B cell (primary cell): Measurements from ENCODE around the gene MSGN1. TPM values are rescaled to one million over a fixed set of nuclear protein-coding genes. Genes with fewer than 3 reads are reported as not detected.
A peak's percentile ranks its signal among the peaks of the same experiment; 100 is the strongest.

Experiments
- ATAC-seq: fragments of 200-7000 bp; cut with Tn5 transposase; one replicate; pipeline ENCODE4 v1.10.0; 2021; ENCODE audit warnings: low read depth, mild to moderate bottlenecking, moderate number of reproducible peaks, moderate library complexity
- CTCF ChIA-PET: fragments of 350-600 bp; sonication (Branson Sonifier 250); formaldehyde crosslinking; loops from one replicate; lab custom pipeline; 2021; ENCODE audit warnings: antibody characterized with exemption, inconsistent platforms; lab: Charles Lee
- POLR2A ChIA-PET: fragments of 350-600 bp; sonication (Branson Sonifier 250); formaldehyde crosslinking; loops from one replicate; lab custom pipeline; 2021; ENCODE audit warnings: antibody characterized with exemption; lab: Charles Lee
- DNase-seq: peaks from one replicate; pipeline ENCODE4 v3.0.0; 2013
- H2AFZ ChIP-seq: 2 replicates; pipeline ENCODE4 v1.6.1; 2012; ENCODE audit warnings: mild to moderate bottlenecking, low read depth, low read length; ENCODE audit not compliant: insufficient read depth, poor library complexity, severe bottlenecking
- H3K27ac ChIP-seq, 2 donors: 1 replicate in 1 of 2; 2 replicates in 1 of 2; pipeline ENCODE4 v1.5.1; 2012 to 2013; ENCODE audit warnings: low read length in 2 of 2, mild to moderate bottlenecking in 2 of 2, moderate library complexity in 1 of 2
- H3K27me3 ChIP-seq, 4 experiments: fragments of 200-600 bp in 1 of 4; sonication (generic) in 1 of 4; replicated peaks in 1 of 4; 1 replicate in 2 of 4; 2 replicates in 2 of 4; pipeline versions ENCODE4 v1.6.1 to v1.7.0; 2013 to 2016; ENCODE audit warnings: low read length in 3 of 4, mild to moderate bottlenecking in 2 of 4, mixed read lengths in 1 of 4, moderate library complexity in 1 of 4; ENCODE audit not compliant: insufficient read depth in 4 of 4, control insufficient read depth in 3 of 4; ENCODE audit errors: control extremely low read depth in 1 of 4
- H3K36me3 ChIP-seq, 2 experiments: replicated peaks in 1 of 2; 1 replicate in 1 of 2; 2 replicates in 1 of 2; pipeline versions ENCODE4 v1.6.1 to v1.7.1; 2013; ENCODE audit warnings: low read length in 1 of 2; ENCODE audit not compliant: insufficient read depth in 2 of 2, control insufficient read depth in 1 of 2; ENCODE audit errors: control extremely low read depth in 1 of 2, extremely low read depth in 1 of 2
- H3K4me1 ChIP-seq, 2 donors: fragments of 200-600 bp in 1 of 2; sonication (generic) in 1 of 2; 1 replicate in 1 of 2; 2 replicates in 1 of 2; pipeline versions ENCODE4 v1.5.1 to v1.6.1; 2013 to 2017; ENCODE audit warnings: low read length in 2 of 2; ENCODE audit not compliant: control insufficient read depth in 2 of 2, insufficient read depth in 2 of 2
- H3K4me2 ChIP-seq: replicated peaks from 2 replicates; pipeline ENCODE3; 2012; ENCODE audit warnings: mild to moderate bottlenecking, low read depth, low read length; ENCODE audit not compliant: poor library complexity, severe bottlenecking
- H3K4me3 ChIP-seq, 5 experiments: fragments of 200-600 bp in 1 of 5; sonication (generic) in 1 of 5; 1 replicate in 3 of 5; 2 replicates in 2 of 5; pipeline versions ENCODE4 v1.5.1 to v1.7.0; 2011 to 2016; ENCODE audit warnings: low read length in 4 of 5, mild to moderate bottlenecking in 4 of 5, low read depth in 2 of 5, control low read depth in 1 of 5, moderate library complexity in 1 of 5; ENCODE audit not compliant: insufficient read depth in 1 of 5; ENCODE audit errors: control extremely low read depth in 1 of 5, extremely low read depth in 1 of 5
- H3K79me2 ChIP-seq: fragments of 200-600 bp; sonication (generic); one replicate; pipeline ENCODE4 v1.6.0; 2016; ENCODE audit warnings: low read length; ENCODE audit not compliant: control insufficient read depth, insufficient read depth
- H3K9ac ChIP-seq: fragments of 200-600 bp; sonication (generic); 2 replicates; pipeline ENCODE4 v1.6.1; 2017; ENCODE audit warnings: mild to moderate bottlenecking, low read length, moderate library complexity
- H3K9me3 ChIP-seq, 3 donors: one replicate each; pipeline versions ENCODE4 v1.6.1 to v1.7.1; 2013; ENCODE audit warnings: low read length in 2 of 3; ENCODE audit not compliant: control insufficient read depth in 2 of 3, insufficient read depth in 1 of 3; ENCODE audit errors: control extremely low read depth in 1 of 3
- H4K20me1 ChIP-seq: 2 replicates; pipeline ENCODE4 v1.6.0; 2012; ENCODE audit warnings: mild to moderate bottlenecking, low read length; ENCODE audit not compliant: insufficient read depth, control insufficient read depth, poor library complexity, severe bottlenecking
- H3K27ac Mint-ChIP-seq: one replicate; pipeline ENCODE4 v1.8.0; 2021; ENCODE audit warnings: mixed read lengths
- H3K27me3 Mint-ChIP-seq: one replicate; pipeline ENCODE4 v1.8.0; 2021; ENCODE audit warnings: mixed read lengths
- H3K4me1 Mint-ChIP-seq: one replicate; pipeline ENCODE4 v1.8.0; 2021; ENCODE audit warnings: mixed read lengths
- H3K4me3 Mint-ChIP-seq: one replicate; pipeline ENCODE4 v1.8.0; 2021; ENCODE audit warnings: mixed read lengths
- H3K9me3 Mint-ChIP-seq: one replicate; pipeline ENCODE4 v1.8.0; 2022; ENCODE audit warnings: mixed read lengths; ENCODE audit not compliant: insufficient read depth
- CTCF ChIP-seq: fragments of 200-600 bp; IDR thresholded peaks from one replicate; pipeline ENCODE4 v1.8.0; 2022; ENCODE audit warnings: antibody characterized with exemption, mild to moderate bottlenecking
- EZH2 ChIP-seq: IDR thresholded peaks from 2 replicates; pipeline ENCODE4 v1.6.1; 2012; ENCODE audit warnings: borderline replicate concordance, low read depth, mild to moderate bottlenecking, moderate library complexity, low read length; ENCODE audit not compliant: insufficient read depth, poor library complexity, severe bottlenecking
- WGBS: methylation state at CpG from one replicate; pipeline ENCODE4 v1.1.5; 2013; ENCODE audit warnings: missing lambda C conversion rate; ENCODE audit not compliant: insufficient coverage; 5-methylcytosine and 5-hydroxymethylcytosine counted together
- intact Hi-C: fragments of 100-400 bp; cut with micrococcal nuclease; formaldehyde crosslinking; loops from one replicate; pipeline ENCODE4 v1.10.0; 2022
- polyA plus RNA-seq: library from polyadenylated mRNA; depleted of rRNA; stranded (reverse); fragments of >200 nt; gene quantifications from 2 replicates; pipeline ENCODE4 v1.2.3, GENCODE V29; 2012
- total RNA-seq, 2 donors: library from RNA; stranded (reverse); fragments of 120-200 nt in 1 of 2; gene quantifications; 1 replicate in 1 of 2; 2 replicates in 1 of 2; pipeline versions ENCODE4 v1.2.3 to v1.2.4, GENCODE V29; 2013 to 2022

MSGN1 gene
- total and polyA plus RNA-seq, 2 donors (not counting 1 experiment from before 2014, with no cell fraction given), result not detected

GRCh38 chr2:17805166-17805565 lies 11.1 kb upstream of the MSGN1 start:
- no peak overlapping the region for H2AFZ ChIP-seq
- Mint-ChIP-seq H3K27me3 (no peaks in the 10 kb centered on the region), H3K27ac (peak overlapping the region; percentile 87), H3K4me1 (peaks cover 64% of the 10 kb centered on the region), H3K4me3 (peak overlapping the region; percentile 62), H3K9me3 (no peaks in the 10 kb centered on the region)
- peak overlapping the region; percentile 62 for H3K4me2 ChIP-seq
- no peak overlapping the region for H3K9ac ChIP-seq
- peak; percentile 59 for DNase-seq
- intact Hi-C loops, result loop anchor here (2.0 kb wide), 2 partner anchors 18 to 26 kb away; no protein-coding TSS in a partner anchor
- H3K79me2 ChIP-seq, result no peaks in the 10 kb centered on the region
- no peaks in the 10 kb centered on the region for H3K27me3 ChIP-seq
- peak; percentile 61 for ATAC-seq
- no peaks in the 10 kb centered on the region for H3K9me3 ChIP-seq
- H3K4me1 ChIP-seq, result peaks cover 39 to 47% of the 10 kb centered on the region in 2 donors
- H3K36me3 ChIP-seq, result no peaks in the 10 kb centered on the region
- H3K27ac ChIP-seq, result peak overlapping the region; percentile 82 to 93
- POLR2A ChIA-PET, result interaction anchor here (0.6 to 2.5 kb wide), 6 partner anchors 8 to 844 kb away, joined by 4 to 39 read pairs (median 8); partner anchors contain the start of genes GEN1, MSGN1 and SMC6
- H4K20me1 ChIP-seq, result no peaks in the 10 kb centered on the region
- CTCF ChIA-PET, result interaction anchor here (0.7 to 3.7 kb wide), 7 partner anchors 8 to 55 kb away, joined by 3 to 22 read pairs (median 10); partner anchors contain the start of gene MSGN1
- H3K4me3 ChIP-seq, result peak overlapping the region in 1 of 5 experiments; percentile 31
- WGBS, result 7% methylated on average over 2 of the region's 2 CpGs
- TF ChIP-seq CTCF (no peak), EZH2 (no peak)

- Histone ChIP-seq H3K79me2 (no peaks in the 10 kb centered on the region), H3K27ac (peak overlapping the region; percentile 82 to 93), H3K36me3 (no peaks in the 10 kb centered on the region), H3K4me2 (peak overlapping the region; percentile 52), H3K9ac (no peak overlapping the region), H3K27me3 (no peaks in the 10 kb centered on the region), H3K4me1 (peaks cover 39 to 47% of the 10 kb centered on the region in 2 donors), H4K20me1 (no peaks in the 10 kb centered on the region), H3K4me3 (no peak overlapping the region), H3K9me3 (no peaks in the 10 kb centered on the region), H2AFZ (peak overlapping the region; percentile 50)
- ChIA-PET CTCF (interaction anchor here (0.7 to 3.7 kb wide), 7 partner anchors 8 to 55 kb away, joined by 3 to 22 read pairs (median 10); partner anchors contain the start of gene MSGN1), POLR2A (interaction anchor here (0.6 to 2.5 kb wide), 5 partner anchors 8 to 54 kb away, joined by 4 to 39 read pairs (median 7); partner anchors contain the start of genes GEN1 and SMC6)
- TF ChIP-seq CTCF (no peak), EZH2 (no peak)
- H3K27me3 Mint-ChIP-seq, result no peaks in the 10 kb centered on the region
- peak; percentile 18 for ATAC-seq
- 53% methylated on average over 7 of the region's 8 CpGs for whole genome bisulfite sequencing
- intact Hi-C loops, result loop anchor here (2.0 kb wide), 2 partner anchors 17 to 25 kb away; no protein-coding TSS in a partner anchor
- peaks cover 58% of the 10 kb centered on the region for H3K4me1 Mint-ChIP-seq
- peak; percentile 24 for DNase-seq
- H3K4me3 Mint-ChIP-seq, result peak overlapping the region; percentile 60
- H3K9me3 Mint-ChIP-seq, result no peaks in the 10 kb centered on the region
- peak overlapping the region; percentile 87 for H3K27ac Mint-ChIP-seq
Observed at GRCh38 chr2:17805717-17806363, 10.4 kb upstream of the MSGN1 start.
